ENCODE results near the gene UBE2Z.

Gene UBE2Z

GRCh38 chr17:48944515-48945260, 36.5 kb downstream of the UBE2Z start, which contains the start of gene SNF8 (continued):
- no peak for TF ChIP-seq MZF1 (tag by site-specific recombination; IDR thresholded peaks at IDR 0.05; ENCODE audit: borderline replicate concordance)
- no peak for TF ChIP-seq ZNF747 (tag by site-specific recombination; IDR thresholded peaks at IDR 0.05)
- peak; percentile 49 for TF ChIP-seq SP3 (tag by site-specific recombination; IDR thresholded peaks at IDR 0.05)
- 0 out of 2 replicates have a peak, but pooled peaks have one; percentile 17 for TF ChIP-seq ZBTB10 (tag by site-specific recombination; IDR thresholded peaks at IDR 0.05)
- no peak for TF ChIP-seq ZNF830 (tag by site-specific recombination; IDR thresholded peaks at IDR 0.05; ENCODE audit: low read depth)
- TF ChIP-seq ZNF146 (tag by site-specific recombination; IDR thresholded peaks at IDR 0.05) = no peak
- no peak; the same call in 1 of the 2 replicates for TF ChIP-seq ZNF580 (tag by site-specific recombination; IDR thresholded peaks at IDR 0.05)
- no peak for TF ChIP-seq ZNF157 (tag by site-specific recombination; IDR thresholded peaks at IDR 0.05)
- no peak for TF ChIP-seq ZNF311 (tag by site-specific recombination; IDR thresholded peaks at IDR 0.05; ENCODE audit: borderline replicate concordance)
- TF ChIP-seq OSR2 (tag by site-specific recombination; IDR thresholded peaks at IDR 0.05) = no peak
- TF ChIP-seq ZNF473 (tag by site-specific recombination; IDR thresholded peaks at IDR 0.05) = no peak
- TF ChIP-seq ZBTB26 (tag by site-specific recombination; optimal IDR thresholded peaks at IDR 0.05) = peak; percentile 66
- TF ChIP-seq ZNF792 (tag by site-specific recombination; IDR thresholded peaks at IDR 0.05) = no peak
- peak; percentile 95 for TF ChIP-seq ZBTB20 (tag by site-specific recombination; IDR thresholded peaks at IDR 0.05)
- no peak for TF ChIP-seq ZNF280D (tag by site-specific recombination; IDR thresholded peaks at IDR 0.05)
- no peak for TF ChIP-seq SALL2 (tag by site-specific recombination; IDR thresholded peaks at IDR 0.05; ENCODE audit: borderline replicate concordance)
- no peak for TF ChIP-seq ZNF280C (tag by site-specific recombination; IDR thresholded peaks at IDR 0.05)
- no peak for TF ChIP-seq ZBTB21 (tag by site-specific recombination; IDR thresholded peaks at IDR 0.05)
- TF ChIP-seq KLF10 (tag by site-specific recombination; IDR thresholded peaks at IDR 0.05) = no peak
- TF ChIP-seq ZNF677 (tag by site-specific recombination; IDR thresholded peaks at IDR 0.05) = no peak
- TF ChIP-seq ZSCAN5A (tag by site-specific recombination; IDR thresholded peaks at IDR 0.05) = no peak
- TF ChIP-seq ZNF776 (tag by site-specific recombination; IDR thresholded peaks at IDR 0.05; ENCODE audit: borderline replicate concordance) = no peak
- TF ChIP-seq ZNF223 (tag by site-specific recombination; IDR thresholded peaks at IDR 0.05) = no peak
- TF ChIP-seq ZBTB1 (tag by site-specific recombination; IDR thresholded peaks at IDR 0.05) = no peak

Measured in HEK293 (cell line).